Erythroblast (primary cell): ENCODE results near the gene RNF26.
A peak's percentile ranks its signal among the peaks of the same experiment; 100 is the strongest.

ENCODE experiments used
- DNase-seq, 2 experiments: peaks; one replicate each; lab custom pipeline; 2025; lab: John Stamatoyannopoulos, UW
- GATA1 ChIP-seq: IDR thresholded peaks from 2 replicates; pipeline ENCODE4 v1.6.1; 2011; ENCODE audit warnings: low read depth, mild to moderate bottlenecking, control low read depth, low read length, moderate library complexity
- POLR2A ChIP-seq: IDR thresholded peaks from 2 replicates; pipeline ENCODE4 v1.6.1; 2011; ENCODE audit warnings: mild to moderate bottlenecking, low read length

The RNF26 gene

GRCh38 chr11:119363081-119363850, 28.9 kb downstream of the RNF26 start:
- no peak for DNase-seq
- TF ChIP-seq POLR2A (no peak), GATA1 (no peak)

GRCh38 chr11:119363851-119364590, 29.7 kb downstream of the RNF26 start:
- TF ChIP-seq GATA1: no peak
- no peak for TF ChIP-seq POLR2A
- DNase-seq: peak; percentile 47 to 73

DNA sequence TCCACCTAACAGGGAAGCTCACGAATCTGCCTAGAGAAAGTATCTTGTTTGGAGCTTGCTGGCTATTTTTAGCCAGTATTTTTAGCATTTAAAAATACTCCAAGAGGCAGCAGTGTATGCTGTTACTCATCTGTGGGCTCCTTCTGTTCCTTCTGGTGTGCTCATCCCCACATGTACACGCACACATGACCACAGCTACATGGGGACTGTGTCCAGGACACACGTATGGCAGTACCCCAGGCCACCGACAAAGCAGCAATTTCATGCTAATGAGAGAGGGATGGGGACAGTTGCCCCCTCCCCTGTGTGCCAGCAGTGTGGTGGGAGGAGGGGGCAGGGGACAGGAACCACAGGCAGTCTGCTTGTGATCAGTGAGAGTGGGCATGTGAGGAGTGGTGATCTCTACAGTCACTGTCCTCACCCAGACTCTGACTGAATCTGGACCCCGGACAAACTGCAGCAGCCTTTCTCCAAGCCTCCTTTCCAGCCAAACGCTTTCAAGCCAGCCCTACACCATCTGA, 30.8 kb downstream of the RNF26 start:
- TF ChIP-seq GATA1 (no peak), POLR2A (no peak)
- DNase-seq: no peak

DNA sequence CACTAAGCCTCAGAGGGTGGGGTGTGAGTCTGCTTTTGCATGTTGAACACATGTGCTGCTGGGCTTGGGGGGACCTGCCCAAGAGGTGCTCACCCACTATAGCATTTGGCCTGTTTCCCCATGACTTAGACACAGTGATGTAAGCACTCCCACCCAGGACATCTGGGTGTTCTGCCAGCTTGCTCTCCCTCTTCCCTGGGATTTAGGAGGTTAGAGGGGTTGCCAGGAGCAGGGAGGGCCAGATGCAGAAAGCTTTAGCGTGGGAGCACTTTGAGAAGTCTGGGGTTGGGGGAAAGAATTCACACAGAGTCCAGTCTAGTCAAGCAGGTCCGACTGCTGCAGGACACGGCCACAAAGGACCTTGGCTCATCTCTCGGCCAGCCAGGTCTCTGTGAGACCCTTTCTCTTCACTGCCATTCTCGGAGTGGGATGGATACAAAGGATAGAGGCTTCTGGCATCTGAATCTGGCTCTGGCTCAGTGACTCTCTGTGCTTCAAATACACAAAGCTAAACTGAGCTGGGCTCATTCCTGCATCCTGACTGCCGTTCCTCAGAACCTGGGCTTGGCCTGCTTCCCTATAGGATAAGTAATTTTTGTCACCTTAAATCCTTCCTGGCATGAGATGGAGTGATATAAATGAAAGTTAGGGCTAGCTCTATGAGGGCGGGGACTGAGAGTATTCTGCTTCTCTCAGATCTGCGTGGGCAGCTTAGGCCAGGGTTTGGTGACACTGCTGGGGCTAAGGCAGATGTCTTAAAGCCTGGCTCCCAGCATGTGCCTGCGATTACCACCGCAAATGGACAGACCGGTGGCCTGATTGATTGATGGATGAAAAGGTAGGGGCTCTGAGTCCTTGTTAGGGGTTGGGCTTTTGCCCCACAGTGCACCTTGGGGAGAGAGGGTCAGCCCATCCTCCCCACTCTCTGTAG, 32.6 kb downstream of the RNF26 start:
- TF ChIP-seq GATA1: no peak
- no peak for TF ChIP-seq POLR2A
- DNase-seq: no peak

DNA sequence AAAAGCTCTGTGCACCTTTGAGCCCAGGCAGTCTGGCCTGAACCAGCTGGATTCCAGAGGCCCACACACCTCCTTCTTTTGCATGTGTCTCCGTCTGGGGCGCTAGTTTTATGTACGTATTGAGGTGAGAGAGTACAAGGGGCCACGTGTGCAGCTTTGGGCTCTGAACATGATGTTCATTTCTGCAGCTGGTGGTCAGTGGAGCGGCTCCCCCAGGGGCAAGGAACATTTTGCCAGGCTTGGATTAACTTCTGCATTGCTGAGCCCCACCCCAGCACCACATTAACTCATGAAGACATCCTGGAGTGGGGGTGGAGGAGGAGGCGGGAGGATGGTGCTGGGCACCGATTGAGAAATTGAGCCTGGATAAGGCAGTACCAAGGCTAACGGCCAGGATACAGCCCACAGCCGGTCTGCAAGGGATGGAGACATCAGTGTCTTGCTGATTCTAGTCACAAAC, 33.4 kb downstream of the RNF26 start:
- no peak for DNase-seq
- TF ChIP-seq POLR2A (no peak), GATA1 (no peak)

DNA sequence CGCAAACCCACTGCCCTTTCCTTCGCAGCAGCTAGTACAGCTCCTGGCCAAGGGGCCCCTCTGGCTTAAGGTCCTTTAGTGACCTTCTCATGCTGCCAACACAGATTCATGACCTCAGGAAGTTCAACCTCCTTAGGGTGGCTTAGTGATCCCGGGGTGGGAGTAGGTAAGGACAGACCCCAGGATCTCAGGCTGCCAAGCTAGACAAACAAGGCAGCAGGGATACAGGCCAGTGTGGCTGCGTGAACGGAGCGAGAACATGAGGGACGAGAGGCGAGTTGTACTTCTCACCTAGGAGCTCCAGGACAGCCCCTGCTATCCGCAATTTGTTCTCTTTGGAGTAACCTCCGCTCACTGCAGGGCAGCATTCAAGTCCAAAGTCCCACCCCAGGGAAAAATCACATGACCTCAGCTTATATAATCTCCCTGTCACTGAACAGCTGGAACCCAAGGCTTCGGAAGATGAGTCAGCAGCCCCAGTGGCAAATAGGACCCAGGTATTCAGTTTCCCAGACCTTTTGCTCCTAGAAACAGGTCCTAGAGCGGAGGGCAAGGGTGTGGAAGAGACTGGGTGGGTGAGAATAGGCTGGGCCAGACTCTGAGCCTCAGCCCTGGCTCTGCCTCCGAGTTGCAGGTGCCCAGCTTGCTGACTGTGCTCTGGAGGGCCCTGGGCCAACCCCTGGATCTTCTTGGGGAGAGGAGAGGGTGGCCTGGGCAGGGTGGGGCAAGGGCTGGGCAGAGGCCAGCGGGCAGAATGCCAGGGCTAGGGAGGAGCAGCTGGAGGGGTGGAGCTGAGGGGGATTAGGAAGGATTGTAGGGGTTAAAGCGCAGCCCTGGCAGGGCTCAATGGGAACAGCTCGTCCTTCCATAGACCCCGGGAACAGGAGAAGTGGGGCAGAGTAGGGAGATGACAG, 34.1 kb downstream of the RNF26 start:
- no peak for TF ChIP-seq POLR2A
- peak; percentile 63 to 84 for DNase-seq

- TF ChIP-seq GATA1: no peak
- TF ChIP-seq POLR2A: no peak
- DNase-seq: no peak
Observed at GRCh38 chr11:119369132-119369925, 35.0 kb downstream of the RNF26 start.

- TF ChIP-seq GATA1 (no peak), POLR2A (no peak)
- no peak for DNase-seq
Observed at GRCh38 chr11:119370486-119371046, 36.2 kb downstream of the RNF26 start.

- no peak for TF ChIP-seq POLR2A
- no peak for TF ChIP-seq GATA1
Observed at GRCh38 chr11:119371067-119371601, 36.8 kb downstream of the RNF26 start.

GRCh38 chr11:119371778-119372182, 37.5 kb downstream of the RNF26 start:
- TF ChIP-seq POLR2A: no peak
- no peak for TF ChIP-seq GATA1
- no peak for DNase-seq

More at GRCh38 chr11:119371067-119371601, 36.8 kb downstream of the RNF26 start:
- DNase-seq: no peak

- TF ChIP-seq GATA1 (no peak), POLR2A (no peak)
- DNase-seq: no peak
Observed at GRCh38 chr11:119372260-119373058, 38.1 kb downstream of the RNF26 start.
